HepG2 (cell line): ENCODE measurements around the gene EMC1. TPM values are rescaled to one million over a fixed set of nuclear protein-coding genes. Genes with fewer than 3 reads are reported as not detected.

Experiments
- ATF6 ChIP-seq: sonication (generic); formaldehyde crosslinking; conservative IDR thresholded peaks from 2 replicates; pipeline ENCODE4 v1.4.0; 2020; ENCODE audit warnings: missing genetic modification reagents
- CBX2 ChIP-seq, 2 experiments: fragments of 200-600 bp in 1 of 2; sonication (generic); formaldehyde crosslinking in 1 of 2; IDR thresholded peaks; 2 replicates each; pipeline versions ENCODE4 v1.7.0 to v1.8.1; 2018 to 2022; ENCODE audit warnings: low read depth in 2 of 2, low read length in 1 of 2, mild to moderate bottlenecking in 1 of 2, missing genetic modification reagents in 1 of 2
- CTCF ChIP-seq: sonication (generic); formaldehyde crosslinking; IDR thresholded peaks from 2 replicates; pipeline ENCODE4 v1.5.0; 2020; ENCODE audit warnings: mild to moderate bottlenecking, missing genetic modification reagents, moderate library complexity
- E2F1 ChIP-seq: sonication (generic); formaldehyde crosslinking; IDR thresholded peaks from 2 replicates; pipeline ENCODE4 v1.5.0; 2020; ENCODE audit warnings: missing genetic modification reagents
- FOXO4 ChIP-seq: sonication (generic); formaldehyde crosslinking; conservative IDR thresholded peaks from 2 replicates; pipeline ENCODE4 v1.8.1; 2023; ENCODE audit warnings: missing genetic modification reagents
- HNRNPLL ChIP-seq: fragments of 200-400 bp; formaldehyde crosslinking; IDR thresholded peaks from 2 replicates; pipeline ENCODE4 v1.6.1; 2017; ENCODE audit warnings: mild to moderate bottlenecking, low read depth, low read length; ENCODE audit not compliant: poor library complexity, severe bottlenecking
- NCOA5 ChIP-seq: sonication (generic); formaldehyde crosslinking; IDR thresholded peaks from 2 replicates; pipeline ENCODE4 v1.4.0; 2020; ENCODE audit warnings: missing genetic modification reagents
- NR2F1 ChIP-seq, 2 experiments: fragments of 450-650 bp in 1 of 2; formaldehyde crosslinking in 1 of 2; IDR thresholded peaks; 2 replicates each; pipeline versions ENCODE4 v1.5.0 to v1.6.1; 2016 to 2020; ENCODE audit warnings: mild to moderate bottlenecking in 1 of 2, missing compliant biosample characterization in 1 of 2, missing genetic modification reagents in 1 of 2, moderate library complexity in 1 of 2
- PHF21A ChIP-seq: sonication (generic); formaldehyde crosslinking; IDR thresholded peaks from 2 replicates; pipeline ENCODE4 v1.5.0; 2020; ENCODE audit warnings: mild to moderate bottlenecking, missing genetic modification reagents
- SALL2 ChIP-seq: sonication (generic); formaldehyde crosslinking; IDR thresholded peaks from 2 replicates; pipeline ENCODE4 v1.8.1; 2023; ENCODE audit warnings: mild to moderate bottlenecking, missing genetic modification reagents, inconsistent platforms
- TP53 ChIP-seq: sonication (generic); formaldehyde crosslinking; conservative IDR thresholded peaks from 2 replicates; pipeline ENCODE4 v1.4.0; 2020; ENCODE audit warnings: missing genetic modification reagents
- ZNF180 ChIP-seq: sonication (generic); formaldehyde crosslinking; IDR thresholded peaks from 2 replicates; pipeline ENCODE4 v1.4.0; 2020; ENCODE audit warnings: low read depth, missing genetic modification reagents, borderline replicate concordance
- ZNF224 ChIP-seq: sonication (generic); formaldehyde crosslinking; IDR thresholded peaks from 2 replicates; pipeline ENCODE4 v1.5.0; 2020; ENCODE audit warnings: mild to moderate bottlenecking, missing genetic modification reagents
- ZNF615 ChIP-seq: sonication (generic); formaldehyde crosslinking; IDR thresholded peaks from 2 replicates; pipeline ENCODE4 v1.5.0; 2020; ENCODE audit warnings: mild to moderate bottlenecking, missing genetic modification reagents, borderline replicate concordance
- ZNF672 ChIP-seq: sonication (generic); formaldehyde crosslinking; IDR thresholded peaks from 2 replicates; pipeline ENCODE4 v1.8.1; 2022; ENCODE audit warnings: missing genetic modification reagents
- ZNF83 ChIP-seq: sonication (generic); formaldehyde crosslinking; IDR thresholded peaks from 2 replicates; pipeline ENCODE4 v1.4.0; 2020; ENCODE audit warnings: missing genetic modification reagents, mild to moderate bottlenecking, borderline replicate concordance
- polyA plus RNA-seq, 8 experiments: library from polyadenylated mRNA; depleted of rRNA in 3 of 8; stranded (reverse) in 7 of 8; unstranded in 1 of 8; fragments of >200 nt; fragmentation: Illumina TruSeq in 4 of 8; extraction: Trizol in 4 of 8; gene quantifications; 2 replicates each; pipeline versions ENCODE4 v1.2.1 to v1.2.3, GENCODE V29; 2011 to 2016; ENCODE audit warnings: low read depth in 4 of 8, missing spikeins in 1 of 8, mixed read lengths in 1 of 8; ENCODE audit not compliant: insufficient read depth in 1 of 8
- total RNA-seq, 5 experiments: library from RNA; depleted of rRNA; stranded (reverse); fragments of >200 nt; fragmentation: Illumina TruSeq; extraction: Trizol; gene quantifications; 2 replicates each; pipeline ENCODE4 v1.2.3, GENCODE V29; 2016; ENCODE audit warnings: low read depth in 1 of 5
- TF ChIP-seq, protein P1 (sequence below): sonication (generic); formaldehyde crosslinking; IDR thresholded peaks from 2 replicates; pipeline ENCODE4 v1.4.0; 2020; ENCODE audit warnings: missing genetic modification reagents
- TF ChIP-seq, protein P2 (sequence below): sonication (generic); formaldehyde crosslinking; IDR thresholded peaks from 2 replicates; pipeline ENCODE4 v1.5.1; 2020; ENCODE audit warnings: missing genetic modification reagents, mild to moderate bottlenecking, borderline replicate concordance

EMC1 gene
- total and polyA plus RNA-seq, 2 of the 13 experiments (the other 11 are each of a cell fraction or from before 2014, with no cell fraction given) = 38.0 to 61.3 TPM

GRCh38 chr1:19251305-19252196 is at the start of gene EMC1, which contains the start of gene MRTO4 (continued):
- TF ChIP-seq ZNF224 (CRISPR knock-in tag) = no peak; the same call in 1 of the 2 replicates
- peak; percentile 60 for TF ChIP-seq HNRNPLL
- peak; percentile 16; the same call in 1 of the 2 replicates for TF ChIP-seq CTCF (CRISPR knock-in tag)
- TF ChIP-seq NR2F1 (CRISPR knock-in tag; IDR thresholded peaks at IDR 0.05) = 0 out of 4 replicates have a peak, but pooled peaks of 1 of the 2 experiments have one; percentile 20
- no peak; the same call in 1 of the 2 replicates for TF ChIP-seq SALL2 (CRISPR knock-in tag)
- TF ChIP-seq, protein P1, sequence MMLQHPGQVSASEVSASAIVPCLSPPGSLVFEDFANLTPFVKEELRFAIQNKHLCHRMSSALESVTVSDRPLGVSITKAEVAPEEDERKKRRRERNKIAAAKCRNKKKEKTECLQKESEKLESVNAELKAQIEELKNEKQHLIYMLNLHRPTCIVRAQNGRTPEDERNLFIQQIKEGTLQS (CRISPR knock-in tag) = no peak
- no peak for TF ChIP-seq ZNF615 (CRISPR knock-in tag)
- TF ChIP-seq ZNF83 (CRISPR knock-in tag) = peak; percentile 74; the same call in 1 of the 2 replicates
- peak; percentile 55 for TF ChIP-seq PHF21A (CRISPR knock-in tag)
- 0 out of 2 replicates have a peak, but pooled peaks have one; percentile 66 for TF ChIP-seq ZNF672 (CRISPR knock-in tag)
- no peak for TF ChIP-seq NCOA5
- TF ChIP-seq ATF6 (CRISPR knock-in tag) = 0 out of 2 replicates have a peak, but pooled peaks have one; percentile 39
- no peak for TF ChIP-seq TP53 (CRISPR knock-in tag)
- TF ChIP-seq, protein P2, sequence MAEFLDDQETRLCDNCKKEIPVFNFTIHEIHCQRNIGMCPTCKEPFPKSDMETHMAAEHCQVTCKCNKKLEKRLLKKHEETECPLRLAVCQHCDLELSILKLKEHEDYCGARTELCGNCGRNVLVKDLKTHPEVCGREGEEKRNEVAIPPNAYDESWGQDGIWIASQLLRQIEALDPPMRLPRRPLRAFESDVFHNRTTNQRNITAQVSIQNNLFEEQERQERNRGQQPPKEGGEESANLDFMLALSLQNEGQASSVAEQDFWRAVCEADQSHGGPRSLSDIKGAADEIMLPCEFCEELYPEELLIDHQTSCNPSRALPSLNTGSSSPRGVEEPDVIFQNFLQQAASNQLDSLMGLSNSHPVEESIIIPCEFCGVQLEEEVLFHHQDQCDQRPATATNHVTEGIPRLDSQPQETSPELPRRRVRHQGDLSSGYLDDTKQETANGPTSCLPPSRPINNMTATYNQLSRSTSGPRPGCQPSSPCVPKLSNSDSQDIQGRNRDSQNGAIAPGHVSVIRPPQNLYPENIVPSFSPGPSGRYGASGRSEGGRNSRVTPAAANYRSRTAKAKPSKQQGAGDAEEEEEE (CRISPR knock-in tag) = no peak
- peak; percentile 32; the same call in 1 of the 2 replicates for TF ChIP-seq E2F1
- TF ChIP-seq CBX2 (IDR thresholded peaks at IDR 0.05; ENCODE audit: low read depth, low read length) = no peak
- TF ChIP-seq CBX2 (CRISPR knock-in tag; IDR thresholded peaks at IDR 0.05; ENCODE audit: low read depth) = no peak
- 0 out of 2 replicates have a peak, but pooled peaks have one; percentile 62 for TF ChIP-seq ZNF180 (CRISPR knock-in tag)
- no peak for TF ChIP-seq FOXO4
